Spleen (tissue), 11 donors: ENCODE measurements around the gene FCAMR. TPM values are rescaled to one million over a fixed set of nuclear protein-coding genes. Genes with fewer than 3 reads are reported as not detected.

Experiments used
- DNase-seq: peaks from one replicate; pipeline ENCODE4 v3.0.0-alpha.2; 2020
- H3K27ac ChIP-seq, 8 donors: fragments of 200-600 bp; sonication (generic) in 7 of 8; 1 replicate in 4 of 8; 2 replicates in 4 of 8; pipeline versions ENCODE4 v1.5.0 to v1.8.0; 2016 to 2021; ENCODE audit warnings: inconsistent platforms in 4 of 8, mild to moderate bottlenecking in 4 of 8, moderate library complexity in 1 of 8
- H3K27me3 ChIP-seq, 7 donors: fragments of 200-600 bp; sonication (generic) in 6 of 7; replicated peaks in 1 of 7; 1 replicate in 4 of 7; 2 replicates in 3 of 7; pipeline versions ENCODE4 v1.5.0 to v1.8.0; 2016 to 2021; ENCODE audit warnings: inconsistent platforms in 3 of 7, mild to moderate bottlenecking in 1 of 7
- H3K36me3 ChIP-seq, 6 donors: fragments of 200-600 bp; sonication (generic) in 5 of 6; 1 replicate in 4 of 6; 2 replicates in 2 of 6; pipeline versions ENCODE4 v1.5.0 to v1.8.0; 2016 to 2021; ENCODE audit warnings: inconsistent platforms in 2 of 6
- H3K4me1 ChIP-seq, 6 donors: fragments of 200-600 bp; sonication (generic) in 5 of 6; 1 replicate in 3 of 6; 2 replicates in 3 of 6; pipeline versions ENCODE4 v1.5.0 to v1.8.0; 2016 to 2021; ENCODE audit warnings: inconsistent platforms in 3 of 6
- H3K4me3 ChIP-seq, 8 donors: fragments of 200-600 bp; sonication (generic) in 7 of 8; 1 replicate in 4 of 8; 2 replicates in 4 of 8; pipeline versions ENCODE4 v1.5.0 to v1.8.0; 2016 to 2021; ENCODE audit warnings: inconsistent platforms in 4 of 8, mild to moderate bottlenecking in 4 of 8, moderate library complexity in 2 of 8
- H3K9me3 ChIP-seq, 8 donors: fragments of 200-600 bp; sonication (generic) in 7 of 8; 1 replicate in 4 of 8; 2 replicates in 4 of 8; pipeline versions ENCODE4 v1.5.0 to v1.8.0; 2016 to 2021; ENCODE audit warnings: inconsistent platforms in 4 of 8
- CTCF ChIP-seq, 11 experiments: fragments of 200-600 bp in 7 of 11; fragments of 450-650 bp in 4 of 11; sonication (generic) in 4 of 11; IDR thresholded peaks in 8 of 11; conservative IDR thresholded peaks in 3 of 11; 1 replicate in 7 of 11; 2 replicates in 4 of 11; pipeline versions ENCODE4 v1.4.0 to v1.8.0; 2016 to 2021; ENCODE audit warnings: antibody characterized with exemption in 11 of 11, inconsistent platforms in 4 of 11, mild to moderate bottlenecking in 1 of 11
- POLR2A ChIP-seq, 3 donors: fragments of 450-650 bp; IDR thresholded peaks; one replicate each; pipeline ENCODE4 v1.5.1; 2017; ENCODE audit warnings: antibody characterized with exemption in 3 of 3, mild to moderate bottlenecking in 1 of 3
- POLR2AphosphoS5 ChIP-seq, 3 donors: sonication (generic); formaldehyde crosslinking; IDR thresholded peaks; one replicate each; pipeline ENCODE4 v1.5.1; 2017; ENCODE audit warnings: antibody characterized with exemption in 3 of 3
- WGBS, 5 donors: extraction: QIAGEN DNeasy Blood & Tissue Kit in 3 of 5; methylation state at CpG; one replicate each; pipeline versions ENCODE4 v1.1.5 to v1.1.7; 2013 to 2018; 5-methylcytosine and 5-hydroxymethylcytosine counted together
- intact Hi-C: fragments of 100-400 bp; cut with DNase I; formaldehyde crosslinking; loops from one replicate; pipeline ENCODE4 v1.15.0; 2023; ENCODE audit warnings: low total_unique reads
- polyA plus RNA-seq, 3 donors: library from polyadenylated mRNA; stranded (reverse); fragments of 200-250 nt; gene quantifications; one replicate each; pipeline ENCODE4 v1.2.1, GENCODE V29; 2013
- total RNA-seq, 7 donors: library from RNA; depleted of rRNA in 3 of 7; stranded (reverse); fragments of >200 nt in 3 of 7; fragmentation: NEBNext Ultra II Directional in 4 of 7; extraction: Animal tissue kit (Norgen Biotek cat#: 25700) in 4 of 7; gene quantifications; one replicate each; pipeline versions ENCODE4 v1.1.0 to v1.2.1, GENCODE V29; 2016 to 2021
- donor health status: healthy with polysubstance abuse.
- donor health status: DM: no; HTN: no; CAD: no; lungs with moderate emphysema.
- donor health status: DM: no; HTN: no; CAD: no.
- donor health status: Bipolar disorder and iron deficiency.
- donor health status: healthy.
- donor health status: DM: no; HTN: no; CAD: no.
- donor health status: DM: yes; HTN: yes; CAD: no.

The FCAMR gene
- total and polyA plus RNA-seq, 10 donors, result 0.16 to 1.3 (median 0.38) TPM; not detected in 2

- Histone ChIP-seq H3K4me1 (peaks cover 0 to 9% (median 4%) of the 10 kb centered on the region in 6 donors), H3K27me3 (no peaks in the 10 kb centered on the region), H3K9me3 (no peaks in the 10 kb centered on the region), H3K36me3 (no peaks in the 10 kb centered on the region), H3K27ac (no peak overlapping the region), H3K4me3 (no peak overlapping the region)
- intact Hi-C loops, result no loop called here
- DNase-seq, result no peak
- TF ChIP-seq CTCF (IDR thresholded peaks at IDR 0.05 in 8 of 11, conservative IDR thresholded peaks at IDR 0.05 in 3 of 11) (no peak), POLR2A (IDR thresholded peaks at IDR 0.05) (no peak), POLR2AphosphoS5 (IDR thresholded peaks at IDR 0.05) (no peak)
- 82 to 98% (median 91%) methylated on average over 5 of the region's 5 CpGs for WGBS, 5 donors
Measured at GRCh38 chr1:206957639-206958038, 12.6 kb downstream of the FCAMR start.

DNA sequence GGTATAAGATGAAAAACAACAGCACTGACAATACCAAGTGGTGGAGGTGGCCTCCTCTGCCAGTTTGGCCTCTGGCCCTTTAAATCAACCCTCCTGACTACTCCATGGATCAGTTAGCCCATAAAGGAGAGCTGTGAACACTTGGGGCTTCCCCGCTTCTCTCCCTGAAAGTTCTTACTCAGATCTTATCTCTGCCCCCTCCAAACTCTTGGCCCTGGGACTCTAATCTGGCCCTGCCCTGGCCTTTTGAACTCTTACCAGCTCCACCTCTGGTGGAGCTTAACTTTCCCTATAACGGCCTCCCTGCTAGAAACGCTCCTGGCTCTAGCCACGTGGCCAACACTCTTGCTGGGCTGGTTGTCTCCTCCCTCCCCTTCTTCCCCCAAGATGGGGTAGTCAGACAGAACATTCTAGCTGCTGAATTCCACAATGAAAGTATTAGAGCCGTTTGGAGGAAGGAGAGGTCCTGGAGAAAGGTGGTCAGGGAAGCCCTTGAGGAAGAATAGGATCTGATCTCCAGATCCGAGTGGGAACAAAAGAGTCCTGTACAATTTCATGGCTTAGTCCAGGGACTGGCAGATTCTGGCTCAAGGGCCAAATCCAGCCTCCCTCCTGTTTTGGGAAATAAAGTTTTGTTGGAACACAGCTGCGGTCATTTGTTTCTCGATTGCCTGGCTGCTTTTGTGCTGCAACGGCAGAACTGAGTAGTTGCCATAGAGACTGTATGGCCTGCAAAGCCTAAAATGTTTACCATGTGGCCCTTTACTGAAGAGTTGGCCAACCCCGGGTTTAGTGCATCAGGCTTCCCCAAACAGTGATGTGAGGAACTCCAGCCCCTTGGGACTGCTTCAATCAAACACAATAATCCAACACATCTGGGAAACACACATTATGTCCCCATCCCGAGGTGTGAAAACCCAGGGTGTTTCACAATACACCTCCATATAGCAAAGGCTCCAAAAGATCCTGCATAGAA, 14.5 kb downstream of the FCAMR start:
- Histone ChIP-seq H3K27ac (no peak overlapping the region), H3K36me3 (no peaks in the 10 kb centered on the region), H3K9me3 (no peaks in the 10 kb centered on the region), H3K27me3 (no peaks in the 10 kb centered on the region), H3K4me1 (no peaks in the 10 kb centered on the region), H3K4me3 (no peak overlapping the region)
- 72 to 84% (median 74%) methylated on average over 11 of the region's 11 CpGs for WGBS, 5 donors
- TF ChIP-seq POLR2A (IDR thresholded peaks at IDR 0.05) (no peak), POLR2AphosphoS5 (IDR thresholded peaks at IDR 0.05) (no peak), CTCF (IDR thresholded peaks at IDR 0.05 in 8 of 11, conservative IDR thresholded peaks at IDR 0.05 in 3 of 11) (no peak)
- intact Hi-C loops, result no loop called here
- no peak for DNase-seq

- no peak overlapping the region for H3K27ac ChIP-seq
- intact Hi-C loops, result no loop called here
- peaks cover 0 to 2% (median 0%) of the 10 kb centered on the region in 8 donors for H3K9me3 ChIP-seq
- WGBS, 5 donors, result 72 to 79% (median 76%) methylated on average over 10 of the region's 10 CpGs
- no peak overlapping the region for H3K4me3 ChIP-seq
- no peaks in the 10 kb centered on the region for H3K27me3 ChIP-seq
- H3K4me1 ChIP-seq, result no peaks in the 10 kb centered on the region
- no peak for DNase-seq
- H3K36me3 ChIP-seq, result no peaks in the 10 kb centered on the region
- TF ChIP-seq POLR2AphosphoS5 (IDR thresholded peaks at IDR 0.05), result no peak
- no peak for TF ChIP-seq CTCF (IDR thresholded peaks at IDR 0.05 in 8 of 11, conservative IDR thresholded peaks at IDR 0.05 in 3 of 11)
Measured at GRCh38 chr1:206954459-206955342, 15.6 kb downstream of the FCAMR start.
